ENCODE data around the gene HS3ST6. TPM values are rescaled to one million over a fixed set of nuclear protein-coding genes. Genes with fewer than 3 reads are reported as not detected.
A peak's percentile ranks its signal among the peaks of the same experiment; 100 is the strongest.

The HS3ST6 gene
- total and polyA plus RNA-seq, 2 of the 13 experiments (the other 11 are each of a cell fraction or from before 2014, with no cell fraction given) = not detected

DNA sequence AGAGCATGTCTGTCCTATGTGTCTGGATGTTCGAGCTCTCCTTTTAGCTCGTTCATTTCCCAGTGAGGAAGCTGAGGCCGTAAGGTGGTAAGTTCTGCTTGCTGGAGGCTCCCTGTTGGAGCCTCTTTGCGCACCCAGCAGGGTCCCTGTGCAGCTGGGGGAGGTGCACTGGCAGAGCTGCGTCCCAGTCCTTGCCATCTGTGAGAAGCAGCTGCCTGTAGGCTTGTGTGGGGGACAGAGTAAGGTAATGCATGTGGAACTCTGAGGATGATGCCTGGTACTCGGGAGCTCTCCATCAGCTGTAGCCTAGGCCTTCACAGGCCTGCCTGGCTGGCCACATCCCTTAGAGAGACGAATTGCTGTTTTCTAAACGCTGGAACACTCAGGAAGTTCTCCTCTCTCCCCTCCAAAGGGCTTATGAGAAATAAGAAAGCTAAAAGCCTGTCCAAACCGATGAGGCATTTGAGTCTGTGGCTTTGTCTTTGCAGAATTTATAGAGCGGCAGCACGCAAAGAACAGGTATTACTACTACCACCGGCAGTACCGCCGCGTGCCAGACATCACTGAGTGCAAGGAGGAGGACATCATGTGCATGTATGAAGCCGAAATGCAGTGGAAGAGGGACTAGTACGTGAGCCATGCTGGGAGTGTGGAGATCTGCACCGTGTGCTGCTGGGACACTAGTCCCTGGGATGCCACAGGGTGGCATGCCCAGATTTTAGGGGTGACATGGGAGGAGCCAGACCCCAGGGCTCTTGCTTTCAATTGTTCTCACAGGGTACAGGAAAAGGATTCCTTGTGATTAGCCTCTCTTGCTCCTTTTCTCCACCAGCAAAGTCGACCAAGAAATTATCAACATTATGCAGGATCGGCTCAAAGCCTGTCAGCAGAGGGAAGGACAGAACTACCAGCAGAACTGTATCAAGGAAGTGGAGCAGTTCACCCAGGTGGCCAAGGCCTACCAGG, 42.7 kb upstream of the HS3ST6 start (continued):
- TF ChIP-seq KDM2A (CRISPR knock-in tag; IDR thresholded peaks at IDR 0.05; ENCODE audit: borderline replicate concordance, low read depth) (peak; percentile 94), ZNF260 (CRISPR knock-in tag; IDR thresholded peaks at IDR 0.05; ENCODE audit: borderline replicate concordance, low read depth) (no peak), TOPORS (CRISPR knock-in tag; IDR thresholded peaks at IDR 0.05) (0 out of 2 replicates have a peak, but pooled peaks have one; percentile 10), JUN (CRISPR knock-in tag; IDR thresholded peaks at IDR 0.05) (no peak), MEIS2 (CRISPR knock-in tag; IDR thresholded peaks at IDR 0.05) (no peak), PREB (CRISPR knock-in tag; IDR thresholded peaks at IDR 0.05) (no peak), ZNF781 (CRISPR knock-in tag; IDR thresholded peaks at IDR 0.05; ENCODE audit: borderline replicate concordance, not compliant biosample characterization) (peak; percentile 79), SOX6 (IDR thresholded peaks at IDR 0.05) (no peak), SOX6 (CRISPR knock-in tag; IDR thresholded peaks at IDR 0.05) (no peak), POLR2G (IDR thresholded peaks at IDR 0.05; ENCODE audit: low read depth, low read length) (peak; percentile 80), ZBTB26 (CRISPR knock-in tag; IDR thresholded peaks at IDR 0.05; ENCODE audit: borderline replicate concordance) (0 out of 2 replicates have a peak, but pooled peaks have one; percentile 14), REL (CRISPR knock-in tag; conservative IDR thresholded peaks at IDR 0.05) (0 out of 2 replicates have a peak, but pooled peaks have one; percentile 51), ZNF331 (CRISPR knock-in tag; IDR thresholded peaks at IDR 0.05) (0 out of 2 replicates have a peak, but pooled peaks have one; percentile 8), FIP1L1 (IDR thresholded peaks at IDR 0.05; ENCODE audit: borderline replicate concordance, insufficient read depth, low read depth, low read length) (0 out of 2 replicates have a peak, but pooled peaks have one; percentile 38), ZNF768 (CRISPR knock-in tag; IDR thresholded peaks at IDR 0.05) (0 out of 2 replicates have a peak, but pooled peaks have one; percentile 8), ZNF281 (CRISPR knock-in tag; IDR thresholded peaks at IDR 0.05; ENCODE audit: borderline replicate concordance) (no peak), ZBTB38 (CRISPR knock-in tag; IDR thresholded peaks at IDR 0.05) (peak; percentile 80), GZF1 (CRISPR knock-in tag; IDR thresholded peaks at IDR 0.05) (no peak), ZNF598 (CRISPR knock-in tag; IDR thresholded peaks at IDR 0.05; ENCODE audit: borderline replicate concordance) (no peak), KAT2B (IDR thresholded peaks at IDR 0.05; ENCODE audit: borderline replicate concordance, low read depth, low read length) (no peak), ZNF879 (CRISPR knock-in tag; IDR thresholded peaks at IDR 0.05) (no peak), ELF3 (CRISPR knock-in tag; IDR thresholded peaks at IDR 0.05) (no peak; the same call in 1 of the 2 replicates)
- TF ChIP-seq, protein P1, sequence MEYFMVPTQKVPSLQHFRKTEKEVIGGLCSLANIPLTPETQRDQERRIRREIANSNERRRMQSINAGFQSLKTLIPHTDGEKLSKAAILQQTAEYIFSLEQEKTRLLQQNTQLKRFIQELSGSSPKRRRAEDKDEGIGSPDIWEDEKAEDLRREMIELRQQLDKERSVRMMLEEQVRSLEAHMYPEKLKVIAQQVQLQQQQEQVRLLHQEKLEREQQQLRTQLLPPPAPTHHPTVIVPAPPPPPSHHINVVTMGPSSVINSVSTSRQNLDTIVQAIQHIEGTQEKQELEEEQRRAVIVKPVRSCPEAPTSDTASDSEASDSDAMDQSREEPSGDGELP (IDR thresholded peaks at IDR 0.05; ENCODE audit: borderline replicate concordance, low read depth) = peak; percentile 23; the same call in 1 of the 2 replicates
